ENCODE results near the gene SAMD7.
A peak's percentile ranks its signal among the peaks of the same experiment; 100 is the strongest.

Gene SAMD7

GRCh38 chr3:169945313-169945712 lies 33.9 kb downstream of the SAMD7 start:
- in situ Hi-C loops (cut with MboI; ENCODE audit: low pct_unique_long_range_greater_than_20kb, low sequenced_read_pairs, unreplicated experiment), result no loop called here
- TF ChIP-seq CTCF (IDR thresholded peaks at IDR 0.05; ENCODE audit: extremely low read depth, insufficient read depth, missing control alignments), result no peak

DNA sequence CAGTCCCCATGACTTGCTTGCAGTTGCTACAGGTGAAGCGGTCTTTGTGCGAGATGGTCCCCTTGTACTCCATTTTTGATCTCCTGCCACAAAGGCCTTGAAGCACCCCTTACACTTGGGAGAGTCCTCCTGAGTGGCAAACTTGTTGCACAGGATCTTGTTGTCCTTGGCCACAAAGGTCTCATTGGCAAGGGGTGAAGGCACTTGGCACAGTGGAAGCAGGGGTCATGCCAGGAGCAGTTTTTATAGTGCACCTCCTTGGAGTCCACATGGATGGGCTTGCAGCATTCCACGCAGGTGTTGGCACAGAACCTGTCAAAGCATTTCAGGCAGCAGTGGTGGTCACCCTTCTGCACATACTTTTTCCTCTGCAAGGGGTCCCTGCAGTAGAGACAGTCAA lies 35.0 kb downstream of the SAMD7 start:
- TF ChIP-seq CTCF (IDR thresholded peaks at IDR 0.05; ENCODE audit: extremely low read depth, insufficient read depth, missing control alignments), result no peak

More at GRCh38 chr3:169945313-169945712, 33.9 kb downstream of the SAMD7 start:
- peak; percentile 74 for DNase-seq (ENCODE audit: low spot score)

GRCh38 chr3:169948559-169949448 lies 37.4 kb downstream of the SAMD7 start:
- DNase-seq (ENCODE audit: low spot score), result no peak
- no peak for TF ChIP-seq CTCF (IDR thresholded peaks at IDR 0.05; ENCODE audit: extremely low read depth, insufficient read depth, missing control alignments)
- in situ Hi-C loops (cut with MboI; ENCODE audit: low pct_unique_long_range_greater_than_20kb, low sequenced_read_pairs, unreplicated experiment), result no loop called here

More for the DNA sequence above, 35.0 kb downstream of the SAMD7 start:
- in situ Hi-C loops (cut with MboI; ENCODE audit: low pct_unique_long_range_greater_than_20kb, low sequenced_read_pairs, unreplicated experiment), result no loop called here
- no peak for DNase-seq (ENCODE audit: low spot score)

- in situ Hi-C loops (cut with MboI; ENCODE audit: low pct_unique_long_range_greater_than_20kb, low sequenced_read_pairs, unreplicated experiment), result no loop called here
- no peak for TF ChIP-seq CTCF (IDR thresholded peaks at IDR 0.05; ENCODE audit: extremely low read depth, insufficient read depth, missing control alignments)
- no peak for DNase-seq (ENCODE audit: low spot score)
Observed at GRCh38 chr3:169952045-169952444, 40.7 kb downstream of the SAMD7 start.

- no peak for DNase-seq (ENCODE audit: low spot score)
- in situ Hi-C loops (cut with MboI; ENCODE audit: low pct_unique_long_range_greater_than_20kb, low sequenced_read_pairs, unreplicated experiment), result no loop called here
- TF ChIP-seq CTCF (IDR thresholded peaks at IDR 0.05; ENCODE audit: extremely low read depth, insufficient read depth, missing control alignments), result no peak
Observed at GRCh38 chr3:169953462-169954141, 42.2 kb downstream of the SAMD7 start.

GRCh38 chr3:169954142-169954756 lies 42.9 kb downstream of the SAMD7 start:
- no peak for DNase-seq (ENCODE audit: low spot score)
- no peak for TF ChIP-seq CTCF (IDR thresholded peaks at IDR 0.05; ENCODE audit: extremely low read depth, insufficient read depth, missing control alignments)
- in situ Hi-C loops (cut with MboI; ENCODE audit: low pct_unique_long_range_greater_than_20kb, low sequenced_read_pairs, unreplicated experiment), result no loop called here

All from GM13977 (cell line).